ENCODE results near the gene CAMK2D. TPM values are rescaled to one million over a fixed set of nuclear protein-coding genes. Genes with fewer than 3 reads are reported as not detected.
A peak's percentile ranks its signal among the peaks of the same experiment; 100 is the strongest.

The CAMK2D gene
- total RNA-seq, 1 experiment from 2014 or later, result 22.1 TPM

GRCh38 chr4:113476800-113477199 lies 284.7 kb downstream of the CAMK2D start:
- peak; percentile 20 for DNase-seq
- no peaks in the 10 kb centered on the region for H3K36me3 Mint-ChIP-seq (ENCODE audit: insufficient read depth, unreplicated experiment)
- CTCF ChIA-PET, result no interaction called here
- H3K27me3 Mint-ChIP-seq (ENCODE audit: unreplicated experiment), result no peaks in the 10 kb centered on the region
- no peak for TF ChIP-seq CTCF (IDR thresholded peaks at IDR 0.05; ENCODE audit: unreplicated experiment)
- H3K4me1 Mint-ChIP-seq (ENCODE audit: low read depth, unreplicated experiment), result no peaks in the 10 kb centered on the region
- H3K4me3 Mint-ChIP-seq (ENCODE audit: low read depth, unreplicated experiment), result no peak overlapping the region
- intact Hi-C loops (cut with micrococcal nuclease; ENCODE audit: unreplicated experiment), result no loop called here
- H3K27ac Mint-ChIP-seq (ENCODE audit: unreplicated experiment), result no peak overlapping the region
- BruUV-seq (replicated peaks), result no TSS peak
- peaks cover 3% of the 10 kb centered on the region for H3K9me3 Mint-ChIP-seq (ENCODE audit: low read depth, unreplicated experiment)

DNA sequence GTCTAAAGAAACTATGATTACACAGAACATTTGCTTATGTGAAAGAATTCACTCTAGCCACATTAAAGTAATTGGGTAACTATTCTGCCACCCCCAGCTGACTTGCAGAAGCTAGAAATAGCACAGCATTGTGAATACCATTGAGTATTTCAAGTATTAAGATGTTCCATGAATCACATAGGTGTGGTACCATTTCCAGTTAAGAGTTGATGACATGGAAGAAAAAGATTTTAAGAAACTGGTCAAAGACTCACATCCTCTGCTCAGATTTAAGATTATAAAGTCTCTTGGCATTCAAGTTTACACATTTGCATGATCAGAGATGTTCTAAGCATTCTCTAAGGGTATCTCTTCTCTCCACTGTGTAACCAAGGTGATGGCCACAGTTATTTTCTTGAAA lies 287.5 kb downstream of the CAMK2D start:
- peaks cover 7% of the 10 kb centered on the region for H3K9me3 Mint-ChIP-seq (ENCODE audit: low read depth, unreplicated experiment)
- peaks cover 23% of the 10 kb centered on the region for H3K4me1 Mint-ChIP-seq (ENCODE audit: low read depth, unreplicated experiment)
- CTCF ChIA-PET, result no interaction called here
- no peaks in the 10 kb centered on the region for H3K36me3 Mint-ChIP-seq (ENCODE audit: insufficient read depth, unreplicated experiment)
- BruUV-seq (replicated peaks), result no TSS peak
- H3K4me3 Mint-ChIP-seq (ENCODE audit: low read depth, unreplicated experiment), result no peak overlapping the region
- no peak overlapping the region for H3K27ac Mint-ChIP-seq (ENCODE audit: unreplicated experiment)
- H3K27me3 Mint-ChIP-seq (ENCODE audit: unreplicated experiment), result no peaks in the 10 kb centered on the region
- DNase-seq, result no peak
- intact Hi-C loops (cut with micrococcal nuclease; ENCODE audit: unreplicated experiment), result no loop called here
- no peak for TF ChIP-seq CTCF (IDR thresholded peaks at IDR 0.05; ENCODE audit: unreplicated experiment)

- H3K36me3 Mint-ChIP-seq (ENCODE audit: insufficient read depth, unreplicated experiment), result peaks cover 6% of the 10 kb centered on the region
- H3K4me1 Mint-ChIP-seq (ENCODE audit: low read depth, unreplicated experiment), result peaks cover 35% of the 10 kb centered on the region
- H3K4me3 Mint-ChIP-seq (ENCODE audit: low read depth, unreplicated experiment), result no peak overlapping the region
- no peak for DNase-seq
- BruUV-seq (replicated peaks), result no TSS peak
- no peak overlapping the region for H3K27ac Mint-ChIP-seq (ENCODE audit: unreplicated experiment)
- peaks cover 7% of the 10 kb centered on the region for H3K9me3 Mint-ChIP-seq (ENCODE audit: low read depth, unreplicated experiment)
- CTCF ChIA-PET, result no interaction called here
- TF ChIP-seq CTCF (IDR thresholded peaks at IDR 0.05; ENCODE audit: unreplicated experiment), result no peak
- no peaks in the 10 kb centered on the region for H3K27me3 Mint-ChIP-seq (ENCODE audit: unreplicated experiment)
- intact Hi-C loops (cut with micrococcal nuclease; ENCODE audit: unreplicated experiment), result no loop called here
These were observed 288.7 kb downstream of the CAMK2D start for GRCh38 chr4:113472864-113473263.

- DNase-seq, result no peak
- CTCF ChIA-PET, result no interaction called here
- no TSS peak for BruUV-seq (replicated peaks)
- H3K9me3 Mint-ChIP-seq (ENCODE audit: low read depth, unreplicated experiment), result peaks cover 3% of the 10 kb centered on the region
- intact Hi-C loops (cut with micrococcal nuclease; ENCODE audit: unreplicated experiment), result no loop called here
- no peaks in the 10 kb centered on the region for H3K27me3 Mint-ChIP-seq (ENCODE audit: unreplicated experiment)
- H3K36me3 Mint-ChIP-seq (ENCODE audit: insufficient read depth, unreplicated experiment), result peaks cover 7% of the 10 kb centered on the region
- no peak for TF ChIP-seq CTCF (IDR thresholded peaks at IDR 0.05; ENCODE audit: unreplicated experiment)
- no peak overlapping the region for H3K4me3 Mint-ChIP-seq (ENCODE audit: low read depth, unreplicated experiment)
- peaks cover 37% of the 10 kb centered on the region for H3K4me1 Mint-ChIP-seq (ENCODE audit: low read depth, unreplicated experiment)
- peak overlapping the region; percentile 6 for H3K27ac Mint-ChIP-seq (ENCODE audit: unreplicated experiment)
These were observed 290.2 kb downstream of the CAMK2D start for GRCh38 chr4:113471146-113471860.

Data from Calu3 (cell line).